K562 (cell line): Measurements from ENCODE around the gene SLC35A4. TPM values are rescaled to one million over a fixed set of nuclear protein-coding genes. Genes with fewer than 3 reads are reported as not detected.

Source experiments
- ATAC-seq: fragments of 200-7000 bp; cut with Tn5 transposase; 3 replicates; pipeline ENCODE4 v1.9.1; 2020; ENCODE audit warnings: moderate library complexity
- BruUV-seq: library from RNA; stranded (reverse); fragments of 400-500 nt; replicated peaks from 2 replicates; lab custom pipeline; 2021; lab: Mats Ljungman, UMichigan
- CTCF ChIA-PET: fragments of 300-600 bp; formaldehyde crosslinking; extraction: SDS; loops from one replicate; lab custom pipeline; 2021; ENCODE audit warnings: low intra/inter-chr PET ratio; lab: Yijun Ruan, JAX
- POLR2A ChIA-PET: fragments of 300-600, 350-650 bp; sonication (Branson Sonifier 250); formaldehyde crosslinking; extraction: SDS; loops from one replicate; lab custom pipeline; 2021; ENCODE audit warnings: antibody characterized with exemption, inconsistent platforms; lab: Yijun Ruan, JAX
- DNase-seq, 4 experiments: peaks; one replicate each; pipeline versions ENCODE4 v3.0.0 to v3.0.0-alpha.2; 2011 to 2018; ENCODE audit warnings: low spot score in 3 of 4, mixed read lengths in 3 of 4; ENCODE audit errors: extremely low read depth in 1 of 4
- FAIRE-seq: peaks from 2 replicates; lab custom pipeline; 2011; peaks lifted over from hg19 to GRCh38; lab: Jason Lieb, UNC
- H2AFZ ChIP-seq: 2 replicates; pipeline ENCODE4 v1.6.0; 2011; ENCODE audit warnings: low read depth, low read length, control low read depth, inconsistent platforms
- H3K27ac ChIP-seq: fragments of 200-600 bp; 3 replicates; pipeline ENCODE4 v1.8.0; 2011; ENCODE audit warnings: low read depth, mild to moderate bottlenecking, control low read depth, inconsistent platforms, low read length, moderate library complexity, mixed read lengths; ENCODE audit errors: extremely low read depth
- H3K27me3 ChIP-seq, 2 experiments: fragments of 300-600 bp in 1 of 2; 2 replicates in 1 of 2; 3 replicates in 1 of 2; pipeline versions ENCODE4 v1.6.0 to v1.8.0; 2011; ENCODE audit warnings: inconsistent platforms in 2 of 2, low read length in 2 of 2, mild to moderate bottlenecking in 1 of 2, mixed read lengths in 1 of 2, moderate library complexity in 1 of 2; ENCODE audit not compliant: control insufficient read depth in 2 of 2, insufficient read depth in 2 of 2
- H3K36me3 ChIP-seq: fragments of 300-600 bp; 3 replicates; pipeline ENCODE4 v1.8.0; 2011; ENCODE audit warnings: mild to moderate bottlenecking, low read length, inconsistent platforms; ENCODE audit not compliant: control insufficient read depth, insufficient read depth
- H3K4me1 ChIP-seq, 2 experiments: fragments of 200-600 bp in 1 of 2; replicated peaks in 1 of 2; 2 replicates in 1 of 2; 3 replicates in 1 of 2; pipeline versions ENCODE4 v1.5.1 to v1.8.0; 2011; ENCODE audit warnings: inconsistent platforms in 2 of 2, low read length in 2 of 2, mild to moderate bottlenecking in 1 of 2, mixed read lengths in 1 of 2, moderate library complexity in 1 of 2; ENCODE audit not compliant: control insufficient read depth in 2 of 2, insufficient read depth in 2 of 2
- H3K4me2 ChIP-seq: 2 replicates; pipeline ENCODE4 v1.6.1; 2011; ENCODE audit warnings: low read length, control low read depth, inconsistent platforms, mixed read lengths; ENCODE audit not compliant: insufficient read depth
- H3K4me3 ChIP-seq: fragments of 200-600 bp; sonication (generic), shearing (Covaris generic); 2 replicates; pipeline ENCODE4 v1.5.1; 2016; ENCODE audit warnings: control low read depth, inconsistent platforms
- H3K79me2 ChIP-seq: fragments of 200-600 bp; 3 replicates; pipeline ENCODE4 v1.8.0; 2011; ENCODE audit warnings: low read length, inconsistent platforms; ENCODE audit not compliant: control insufficient read depth, insufficient read depth
- H3K9ac ChIP-seq, 2 experiments: 2 replicates each; pipeline versions ENCODE4 v1.6.0 to v1.6.1; 2011; ENCODE audit warnings: low read depth in 2 of 2, low read length in 2 of 2, control low read depth in 1 of 2, inconsistent platforms in 1 of 2, mild to moderate bottlenecking in 1 of 2, mixed read lengths in 1 of 2; ENCODE audit not compliant: insufficient read depth in 1 of 2
- H3K9me1 ChIP-seq: one replicate; pipeline ENCODE4 v1.6.0; 2011; ENCODE audit warnings: inconsistent platforms, mild to moderate bottlenecking, low read length, moderate library complexity; ENCODE audit not compliant: control insufficient read depth, insufficient read depth
- H3K9me3 ChIP-seq: replicated peaks from 2 replicates; pipeline ENCODE4 v1.5.1; 2011; ENCODE audit warnings: low read depth, low read length, inconsistent platforms; ENCODE audit not compliant: control insufficient read depth, insufficient read depth
- H4K20me1 ChIP-seq: replicated peaks from 2 replicates; pipeline ENCODE4 v1.6.1; 2011; ENCODE audit warnings: low read length, inconsistent platforms, mixed read lengths; ENCODE audit not compliant: control insufficient read depth, insufficient read depth
- ARHGAP35 ChIP-seq: fragments of 450-650 bp; IDR thresholded peaks from 2 replicates; pipeline ENCODE4 v1.6.1; 2018; ENCODE audit not compliant: partially characterized antibody
- BRF1 ChIP-seq: IDR thresholded peaks from 3 replicates; pipeline ENCODE4 v1.6.1; 2011; ENCODE audit warnings: borderline replicate concordance, mild to moderate bottlenecking; ENCODE audit not compliant: insufficient read length; ENCODE audit errors: extremely low read depth
- CEBPB ChIP-seq: fragments of 450-650 bp; IDR thresholded peaks from 2 replicates; pipeline ENCODE4 v1.6.1; 2016; ENCODE audit warnings: missing genetic modification characterization, missing compliant biosample characterization
- CEBPG ChIP-seq, 3 experiments: fragments of 200-800 bp in 1 of 3; sonication (Bioruptor generic) in 1 of 3; sonication (generic) in 1 of 3; formaldehyde crosslinking in 1 of 3; IDR thresholded peaks in 2 of 3; conservative IDR thresholded peaks in 1 of 3; 2 replicates each; pipeline versions ENCODE4 v1.6.1 to v1.8.0; 2016 to 2022; ENCODE audit warnings: missing compliant biosample characterization in 2 of 3, missing genetic modification characterization in 2 of 3, mild to moderate bottlenecking in 1 of 3, missing genetic modification reagents in 1 of 3
- CHD4 ChIP-seq: fragments of 200-600 bp; sonication (generic); IDR thresholded peaks from 3 replicates; pipeline ENCODE4 v1.6.1; 2012; ENCODE audit warnings: low read depth, mild to moderate bottlenecking, mixed read lengths, low read length, inconsistent platforms; ENCODE audit not compliant: insufficient read depth, insufficient replicate concordance, poor library complexity, severe bottlenecking
- FOSL1 ChIP-seq: fragments of 200-800 bp; sonication (Bioruptor generic); conservative IDR thresholded peaks from 2 replicates; pipeline ENCODE4 v1.6.1; 2016; ENCODE audit warnings: missing genetic modification characterization, missing compliant biosample characterization
- HSF4 ChIP-seq: fragments of 250-450 bp; sonication (Bioruptor Pico); IDR thresholded peaks from 2 replicates; pipeline ENCODE4 v2.1.2; 2022; ENCODE audit warnings: mild to moderate bottlenecking, moderate library complexity, borderline replicate concordance
- MXI1 ChIP-seq: IDR thresholded peaks from 2 replicates; pipeline ENCODE4 v1.6.1; 2011; ENCODE audit warnings: low read depth, mild to moderate bottlenecking, improper control_type of control experiment, low read length
- SP2 ChIP-seq: IDR thresholded peaks from 2 replicates; pipeline ENCODE4 v1.6.1; 2011; ENCODE audit warnings: mild to moderate bottlenecking, low read depth, low read length, moderate library complexity; ENCODE audit not compliant: poor library complexity, severe bottlenecking; ENCODE audit errors: extremely low read depth
- TOE1 ChIP-seq, 2 experiments: fragments of 450-650 bp in 1 of 2; sonication (generic) in 1 of 2; formaldehyde crosslinking in 1 of 2; IDR thresholded peaks; 2 replicates each; pipeline versions ENCODE4 v1.7.1 to v1.8.0; 2016 to 2022; ENCODE audit warnings: borderline replicate concordance in 2 of 2, mild to moderate bottlenecking in 2 of 2, antibody characterized with exemption in 1 of 2, inconsistent platforms in 1 of 2, low read depth in 1 of 2, missing genetic modification reagents in 1 of 2, moderate library complexity in 1 of 2
- ZNF217 ChIP-seq: sonication (generic); formaldehyde crosslinking; IDR thresholded peaks from 2 replicates; pipeline ENCODE4 v1.8.0; 2022; ENCODE audit warnings: mild to moderate bottlenecking, missing genetic modification reagents
- WGBS: fragments of 100-300 bp; shearing (Covaris generic); methylation state at CpG from one replicate; pipeline ENCODE4 v1.1.6; 2016; ENCODE audit warnings: low coverage, mixed read lengths; ENCODE audit not compliant: insufficient coverage; ENCODE audit errors: missing lambda C conversion rate; 5-methylcytosine and 5-hydroxymethylcytosine counted together
- in situ Hi-C: fragments of 300-500 bp; cut with MboI; formaldehyde crosslinking; loops from 4 replicates; pipeline ENCODE4 v1.15.0; 2018; ENCODE audit warnings: inconsistent platforms, mixed read lengths
- intact Hi-C: fragments of 100-400 bp; cut with micrococcal nuclease; formaldehyde crosslinking; loops from 2 replicates; pipeline ENCODE4 v1.14.2; 2022
- polyA plus RNA-seq, 8 experiments: library from polyadenylated mRNA; depleted of rRNA in 4 of 8; stranded (reverse) in 5 of 8; unstranded in 3 of 8; fragments of >200 nt; fragmentation: Nextera tagmentation in 2 of 8; fragmentation: Illumina TruSeq in 1 of 8; extraction: Ambion mirVana in 2 of 8; extraction: Trizol in 1 of 8; gene quantifications; 2 replicates each; pipeline versions ENCODE4 v1.2.1 to v1.2.3, GENCODE V29; 2011 to 2014; ENCODE audit warnings: inconsistent platforms in 1 of 8, missing spikeins in 1 of 8
- total RNA-seq, 7 experiments: library from RNA; depleted of rRNA in 6 of 7; stranded (reverse); fragments of >200 nt in 6 of 7; fragmentation: Illumina TruSeq in 2 of 7; extraction: Trizol in 2 of 7; gene quantifications; 2 replicates each; pipeline versions ENCODE4 v1.2.1 to v1.2.3, GENCODE V29; 2011 to 2021; ENCODE audit warnings: low replicate concordance in 1 of 7
- TF ChIP-seq, protein P1 (sequence below): fragments of 450-650 bp; conservative IDR thresholded peaks from 2 replicates; pipeline ENCODE4 v1.6.1; 2016; ENCODE audit warnings: missing genetic modification characterization, low read depth, mild to moderate bottlenecking, missing compliant biosample characterization, moderate library complexity
- TF ChIP-seq, protein P2 (sequence below): fragments of 250-450 bp; sonication (Bioruptor Pico); IDR thresholded peaks from 2 replicates; pipeline ENCODE4 v1.8.0; 2021; ENCODE audit warnings: mild to moderate bottlenecking, moderate library complexity
- TF ChIP-seq, protein P3 (sequence below): fragments of 450-650 bp; IDR thresholded peaks from 2 replicates; pipeline ENCODE4 v1.7.0; 2016; ENCODE audit warnings: borderline replicate concordance

The SLC35A4 gene
- total and polyA plus RNA-seq, 9 of the 15 experiments (the other 6 are each of a cell fraction or from before 2014, with no cell fraction given) = 21.8 to 171 (median 42.5) TPM

DNA sequence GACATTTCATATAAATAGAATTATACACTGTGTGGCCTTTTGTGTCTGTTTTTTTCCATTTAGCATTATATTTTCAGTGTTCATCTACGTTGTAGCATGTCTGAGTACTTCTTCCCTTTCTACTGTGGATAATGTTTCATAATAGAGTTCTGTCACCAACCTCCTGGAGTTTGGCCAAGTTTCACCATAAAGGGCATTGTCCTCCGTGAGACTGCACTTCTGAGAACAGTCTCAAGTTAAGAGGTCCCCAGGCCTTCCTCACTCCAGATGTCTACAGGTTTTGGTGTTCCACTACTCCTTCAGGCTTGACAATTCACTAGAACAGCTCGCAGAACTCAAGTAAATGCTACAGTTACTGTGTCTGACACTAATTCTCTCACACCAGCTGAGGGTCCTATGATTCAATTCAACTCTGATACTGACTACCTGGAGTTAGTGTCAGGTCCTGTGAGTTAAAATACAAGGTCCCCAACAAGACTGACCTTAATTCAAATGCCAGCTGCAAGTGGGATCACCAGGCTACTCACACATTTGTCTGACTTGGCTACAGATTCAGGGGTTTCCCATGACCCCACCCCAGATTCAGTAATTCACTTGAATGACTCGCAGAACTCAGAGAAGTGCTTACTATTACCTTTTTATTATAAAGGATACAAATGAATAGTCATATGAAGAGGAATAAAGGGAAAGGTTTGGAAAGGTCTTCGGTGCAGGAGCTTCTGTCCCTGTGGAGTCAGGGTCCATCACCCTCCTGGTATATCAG is 31.1 kb downstream of the SLC35A4 start:
- peak; percentile 28; the same call in 2 of the 3 replicates for ATAC-seq
- no TSS peak for BruUV-seq
- TF ChIP-seq TOE1 (IDR thresholded peaks at IDR 0.05; ENCODE audit: borderline replicate concordance) = no peak
- TF ChIP-seq TOE1 (CRISPR knock-in tag; IDR thresholded peaks at IDR 0.05; ENCODE audit: borderline replicate concordance, low read depth) = no peak
- TF ChIP-seq MXI1 = no peak
- no peak for TF ChIP-seq CEBPG (CRISPR knock-in tag; IDR thresholded peaks at IDR 0.05)
- TF ChIP-seq CEBPG (tag; conservative IDR thresholded peaks at IDR 0.05 in 1 of 2, IDR thresholded peaks at IDR 0.05 in 1 of 2) = peak in 1 of 2 experiments; percentile 34; a peak in 1 of 4 replicates
- peak; percentile 78 for TF ChIP-seq CEBPB (tag)
- TF ChIP-seq, protein P1, sequence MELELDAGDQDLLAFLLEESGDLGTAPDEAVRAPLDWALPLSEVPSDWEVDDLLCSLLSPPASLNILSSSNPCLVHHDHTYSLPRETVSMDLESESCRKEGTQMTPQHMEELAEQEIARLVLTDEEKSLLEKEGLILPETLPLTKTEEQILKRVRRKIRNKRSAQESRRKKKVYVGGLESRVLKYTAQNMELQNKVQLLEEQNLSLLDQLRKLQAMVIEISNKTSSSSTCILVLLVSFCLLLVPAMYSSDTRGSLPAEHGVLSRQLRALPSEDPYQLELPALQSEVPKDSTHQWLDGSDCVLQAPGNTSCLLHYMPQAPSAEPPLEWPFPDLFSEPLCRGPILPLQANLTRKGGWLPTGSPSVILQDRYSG = no peak
- TF ChIP-seq SP2 = no peak
- TF ChIP-seq, protein P2, sequence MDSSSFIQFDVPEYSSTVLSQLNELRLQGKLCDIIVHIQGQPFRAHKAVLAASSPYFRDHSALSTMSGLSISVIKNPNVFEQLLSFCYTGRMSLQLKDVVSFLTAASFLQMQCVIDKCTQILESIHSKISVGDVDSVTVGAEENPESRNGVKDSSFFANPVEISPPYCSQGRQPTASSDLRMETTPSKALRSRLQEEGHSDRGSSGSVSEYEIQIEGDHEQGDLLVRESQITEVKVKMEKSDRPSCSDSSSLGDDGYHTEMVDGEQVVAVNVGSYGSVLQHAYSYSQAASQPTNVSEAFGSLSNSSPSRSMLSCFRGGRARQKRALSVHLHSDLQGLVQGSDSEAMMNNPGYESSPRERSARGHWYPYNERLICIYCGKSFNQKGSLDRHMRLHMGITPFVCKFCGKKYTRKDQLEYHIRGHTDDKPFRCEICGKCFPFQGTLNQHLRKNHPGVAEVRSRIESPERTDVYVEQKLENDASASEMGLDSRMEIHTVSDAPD (CRISPR knock-in tag) = no peak
- TF ChIP-seq BRF1 = no peak
- no peak for TF ChIP-seq CHD4
- TF ChIP-seq FOSL1 (tag) = no peak
- TF ChIP-seq HSF4 (CRISPR knock-in tag) = no peak
- no peak for TF ChIP-seq ZNF217 (CRISPR knock-in tag)
- TF ChIP-seq, protein P3, sequence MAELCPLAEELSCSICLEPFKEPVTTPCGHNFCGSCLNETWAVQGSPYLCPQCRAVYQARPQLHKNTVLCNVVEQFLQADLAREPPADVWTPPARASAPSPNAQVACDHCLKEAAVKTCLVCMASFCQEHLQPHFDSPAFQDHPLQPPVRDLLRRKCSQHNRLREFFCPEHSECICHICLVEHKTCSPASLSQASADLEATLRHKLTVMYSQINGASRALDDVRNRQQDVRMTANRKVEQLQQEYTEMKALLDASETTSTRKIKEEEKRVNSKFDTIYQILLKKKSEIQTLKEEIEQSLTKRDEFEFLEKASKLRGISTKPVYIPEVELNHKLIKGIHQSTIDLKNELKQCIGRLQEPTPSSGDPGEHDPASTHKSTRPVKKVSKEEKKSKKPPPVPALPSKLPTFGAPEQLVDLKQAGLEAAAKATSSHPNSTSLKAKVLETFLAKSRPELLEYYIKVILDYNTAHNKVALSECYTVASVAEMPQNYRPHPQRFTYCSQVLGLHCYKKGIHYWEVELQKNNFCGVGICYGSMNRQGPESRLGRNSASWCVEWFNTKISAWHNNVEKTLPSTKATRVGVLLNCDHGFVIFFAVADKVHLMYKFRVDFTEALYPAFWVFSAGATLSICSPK = no peak
- TF ChIP-seq ARHGAP35 = no peak

More for the DNA sequence above, 31.1 kb downstream of the SLC35A4 start:
- no peaks in the 10 kb centered on the region for H3K9me1 ChIP-seq
- no peak overlapping the region for H3K4me3 ChIP-seq
- H3K9ac ChIP-seq = no peak overlapping the region
- WGBS = 25% methylated on average over 5 of the region's 5 CpGs
- no peaks in the 10 kb centered on the region for H3K79me2 ChIP-seq
- ChIA-PET POLR2A (no interaction called here), CTCF (no interaction called here)
- H2AFZ ChIP-seq = peak overlapping the region; percentile 67
- no peak overlapping the region for H3K27ac ChIP-seq
- no peak overlapping the region for H3K4me2 ChIP-seq
- no peaks in the 10 kb centered on the region for H4K20me1 ChIP-seq
- H3K27me3 ChIP-seq = no peaks in the 10 kb centered on the region
- H3K4me1 ChIP-seq = peaks cover 2 to 4% of the 10 kb centered on the region in 2 experiments; a peak in 1 of 5 replicates
- FAIRE-seq (peak; percentile 49), DNase-seq (peak in 2 of 4 experiments; percentile 4 to 52)
- H3K36me3 ChIP-seq = no peaks in the 10 kb centered on the region
- H3K9me3 ChIP-seq = no peaks in the 10 kb centered on the region
- intact Hi-C loops = no loop called here
- in situ Hi-C loops = no loop called here
